ENCODE measurements around the gene CTNND2.
A peak's percentile ranks its signal among the peaks of the same experiment; 100 is the strongest.
"Not testable (repeated sequence)": the region's sequence is repeated elsewhere in the genome, so short reads cannot be mapped to it uniquely, and the experiment has no call there.

CTNND2 gene

GRCh38 chr5:11429254-11429653 is 475.0 kb downstream of the CTNND2 start:
- peak; percentile 54 for DNase-seq

GRCh38 chr5:11427569-11427968 is 476.7 kb downstream of the CTNND2 start:
- no peak for DNase-seq

- DNase-seq: peak; percentile 74
These were observed 477.8 kb downstream of the CTNND2 start for GRCh38 chr5:11426442-11426841.

GRCh38 chr5:11422342-11422741 is 481.9 kb downstream of the CTNND2 start:
- no peak for DNase-seq

- no peak for DNase-seq
These were observed 483.3 kb downstream of the CTNND2 start for GRCh38 chr5:11420969-11421368.

- DNase-seq: peak; percentile 37
These were observed 488.5 kb downstream of the CTNND2 start for GRCh38 chr5:11415751-11416150.

GRCh38 chr5:11414732-11415131 is 489.5 kb downstream of the CTNND2 start:
- DNase-seq: not testable (repeated sequence)

GRCh38 chr5:11411621-11412020 is 492.6 kb downstream of the CTNND2 start:
- no peak for DNase-seq

GRCh38 chr5:11407556-11408145 is 496.6 kb downstream of the CTNND2 start:
- peak; percentile 64 for DNase-seq

- no peak for DNase-seq
These were observed 503.9 kb downstream of the CTNND2 start for GRCh38 chr5:11400316-11400715.

GRCh38 chr5:11398728-11399127 is 505.5 kb downstream of the CTNND2 start:
- no peak for DNase-seq

GRCh38 chr5:11397549-11397948 is 506.7 kb downstream of the CTNND2 start:
- peak; percentile 59 for DNase-seq

- DNase-seq: peak; percentile 91
These were observed 507.3 kb downstream of the CTNND2 start for GRCh38 chr5:11396917-11397316.

- DNase-seq: no peak
These were observed 509.3 kb downstream of the CTNND2 start for GRCh38 chr5:11394933-11395332.

- DNase-seq: no peak
These were observed 513.9 kb downstream of the CTNND2 start for GRCh38 chr5:11390291-11390767.

- DNase-seq: no peak
These were observed 516.9 kb downstream of the CTNND2 start for GRCh38 chr5:11387382-11387781.

- no peak for DNase-seq
These were observed 517.8 kb downstream of the CTNND2 start for GRCh38 chr5:11386398-11386797.

- DNase-seq: peak; percentile 63
These were observed 518.3 kb downstream of the CTNND2 start for GRCh38 chr5:11385901-11386293.

GRCh38 chr5:11385251-11385900 is 518.9 kb downstream of the CTNND2 start:
- peak; percentile 59 for DNase-seq

- peak; percentile 57 for DNase-seq
These were observed 519.6 kb downstream of the CTNND2 start for GRCh38 chr5:11384441-11385250.

GRCh38 chr5:11383506-11384095 is 520.6 kb downstream of the CTNND2 start:
- DNase-seq: no peak

- DNase-seq: no peak
These were observed 525.8 kb downstream of the CTNND2 start for GRCh38 chr5:11378461-11378860.

GRCh38 chr5:11377896-11378295 is 526.4 kb downstream of the CTNND2 start:
- no peak for DNase-seq
